ENCODE results near the gene ANKRD18A.
A peak's percentile ranks its signal among the peaks of the same experiment; 100 is the strongest.

ANKRD18A gene

GRCh38 chr9:38521762-38522161 is 98.6 kb downstream of the ANKRD18A start:
- Mint-ChIP-seq H3K4me1 (no peaks in the 10 kb centered on the region), H3K27me3 (no peaks in the 10 kb centered on the region), H3K4me3 (no peak overlapping the region), H3K9me3 (no peaks in the 10 kb centered on the region), H3K27ac (peak overlapping the region in 1 of 2 donors; percentile 37)
- ATAC-seq: no peak
- DNase-seq: no peak

Data from stimulated activated naive CD8-positive, alpha-beta T cell treated with anti-CD3 and anti-CD28 coated beads, Interleukin-15, amount 100 ng/mL, for 72 hours (primary cell).